Stomach (tissue), 4 donors: ENCODE results near the gene ERMAP.

Experiments used
- CTCF ChIP-seq, 7 experiments: fragments of 450-650 bp in 4 of 7; fragments of 200-600 bp in 3 of 7; sonication (generic) in 3 of 7; IDR thresholded peaks; one replicate each; pipeline ENCODE4 v1.5.1; 2016 to 2019; ENCODE audit warnings: antibody characterized with exemption in 7 of 7, control low read depth in 2 of 7, mild to moderate bottlenecking in 1 of 7
- EP300 ChIP-seq: sonication (generic); formaldehyde crosslinking; IDR thresholded peaks from one replicate; pipeline ENCODE4 v1.6.1; 2017; ENCODE audit warnings: antibody characterized with exemption
- POLR2A ChIP-seq, 4 donors: fragments of 450-650 bp; IDR thresholded peaks; one replicate each; pipeline ENCODE4 v1.6.1; 2016; ENCODE audit warnings: antibody characterized with exemption in 4 of 4, control low read depth in 2 of 4, mild to moderate bottlenecking in 1 of 4, moderate library complexity in 1 of 4
- POLR2AphosphoS5 ChIP-seq, 3 donors: sonication (generic); formaldehyde crosslinking; IDR thresholded peaks; one replicate each; pipeline ENCODE4 v1.6.1; 2016; ENCODE audit warnings: antibody characterized with exemption in 3 of 3

- no peak for TF ChIP-seq CTCF (IDR thresholded peaks at IDR 0.05)
- no peak for TF ChIP-seq POLR2A (IDR thresholded peaks at IDR 0.05)
- no peak for TF ChIP-seq EP300
- no peak for TF ChIP-seq POLR2AphosphoS5 (IDR thresholded peaks at IDR 0.05)
These were observed 70.4 kb downstream of the ERMAP start for GRCh38 chr1:42887366-42887765.
